H7 (cell line): ENCODE data around the gene TAF7L. TPM values are rescaled to one million over a fixed set of nuclear protein-coding genes. Genes with fewer than 3 reads are reported as not detected.
"Not testable (repeated sequence)": the region's sequence is repeated elsewhere in the genome, so short reads cannot be mapped to it uniquely, and the experiment has no call there.

Experiments used
- DNase-seq: peaks from one replicate; pipeline ENCODE4 v3.0.0; 2012
- H3K27me3 ChIP-seq: 2 replicates; pipeline ENCODE4 v1.6.0; 2011; ENCODE audit warnings: mild to moderate bottlenecking, low read length; ENCODE audit not compliant: control insufficient read depth, insufficient read depth
- H3K36me3 ChIP-seq: replicated peaks from 2 replicates; pipeline ENCODE4 v1.5.1; 2011; ENCODE audit warnings: low read length; ENCODE audit not compliant: control insufficient read depth, insufficient read depth
- H3K4me3 ChIP-seq: 2 replicates; pipeline ENCODE4 v1.5.1; 2011; ENCODE audit warnings: low read depth, mild to moderate bottlenecking, control low read depth, low read length, moderate library complexity; ENCODE audit not compliant: insufficient read depth
- total RNA-seq: library from RNA; depleted of rRNA; stranded (reverse); fragments of >200 nt; shearing (Covaris generic); gene quantifications from 2 replicates; pipeline ENCODE4 v1.2.3, GENCODE V29; 2014; rRNA removed

TAF7L gene, protein sequence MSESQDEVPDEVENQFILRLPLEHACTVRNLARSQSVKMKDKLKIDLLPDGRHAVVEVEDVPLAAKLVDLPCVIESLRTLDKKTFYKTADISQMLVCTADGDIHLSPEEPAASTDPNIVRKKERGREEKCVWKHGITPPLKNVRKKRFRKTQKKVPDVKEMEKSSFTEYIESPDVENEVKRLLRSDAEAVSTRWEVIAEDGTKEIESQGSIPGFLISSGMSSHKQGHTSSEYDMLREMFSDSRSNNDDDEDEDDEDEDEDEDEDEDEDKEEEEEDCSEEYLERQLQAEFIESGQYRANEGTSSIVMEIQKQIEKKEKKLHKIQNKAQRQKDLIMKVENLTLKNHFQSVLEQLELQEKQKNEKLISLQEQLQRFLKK
- total RNA-seq: 0.11 TPM in 1 of 2 replicates, not detected in the other

- Histone ChIP-seq H3K27me3 (no peaks in the 10 kb centered on the region), H3K36me3 (no peaks in the 10 kb centered on the region), H3K4me3 (no peak within 1 kb of the TSS)
- DNase-seq: peak; percentile 29
Measured at GRCh38 chrX:101290957-101291603, at the start of gene TAF7L. Gene TAF7L, minus strand, starts transcription at chrX:101291334. Its CDS starts 3,791 bp downstream, at chrX:101287543.

- H3K27me3 ChIP-seq: no peaks in the 10 kb centered on the region
- no peak for DNase-seq
Measured at GRCh38 chrX:101337776-101338271, 46.7 kb upstream of the TAF7L start.

DNA sequence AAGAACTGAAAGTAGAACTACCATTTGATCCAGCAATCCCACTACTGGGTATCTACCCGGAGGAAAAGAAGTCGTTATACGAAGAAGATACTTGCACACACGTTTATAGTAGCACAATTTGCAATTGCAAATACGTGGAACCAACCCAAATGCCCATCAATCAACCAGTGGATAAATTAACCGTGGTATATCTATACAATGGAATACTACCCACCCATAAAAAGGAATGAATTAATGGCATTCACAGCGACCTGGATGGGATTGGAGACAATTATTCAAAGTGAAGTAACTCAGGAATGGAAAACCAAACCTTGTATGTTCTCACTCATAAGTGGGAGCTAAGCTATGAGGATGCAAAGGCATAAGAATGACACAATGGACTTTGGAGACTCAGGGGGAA is 43.2 kb upstream of the TAF7L start:
- not testable (repeated sequence) for H3K4me3 ChIP-seq, DNase-seq, H3K27me3 ChIP-seq, H3K36me3 ChIP-seq

More at GRCh38 chrX:101337776-101338271, 46.7 kb upstream of the TAF7L start:
- H3K4me3 ChIP-seq: no peak overlapping the region
- H3K36me3 ChIP-seq: no peaks in the 10 kb centered on the region

DNA sequence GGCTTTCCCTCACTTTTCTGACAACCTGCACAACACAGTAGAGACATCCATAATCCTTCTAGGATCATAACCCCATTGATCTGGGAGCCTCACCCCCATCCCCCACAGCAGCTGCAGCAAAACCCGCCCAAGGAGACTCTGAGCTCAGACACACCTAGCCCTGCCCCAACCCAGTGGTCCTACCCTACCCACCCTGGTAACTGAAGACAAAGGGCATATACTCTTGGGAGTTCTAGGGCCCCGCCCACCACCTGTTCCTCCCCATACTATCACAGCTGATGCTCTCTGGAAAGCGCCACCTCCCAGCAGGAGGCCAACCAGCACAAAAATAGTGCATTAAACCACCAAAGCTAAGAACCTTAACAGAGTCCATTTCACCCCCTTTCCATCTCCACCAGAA is 35.5 kb upstream of the TAF7L start:
- not testable (repeated sequence) for H3K27me3 ChIP-seq, H3K4me3 ChIP-seq, DNase-seq, H3K36me3 ChIP-seq

GRCh38 chrX:101303790-101304189 is 12.7 kb upstream of the TAF7L start:
- no peak for DNase-seq

DNA sequence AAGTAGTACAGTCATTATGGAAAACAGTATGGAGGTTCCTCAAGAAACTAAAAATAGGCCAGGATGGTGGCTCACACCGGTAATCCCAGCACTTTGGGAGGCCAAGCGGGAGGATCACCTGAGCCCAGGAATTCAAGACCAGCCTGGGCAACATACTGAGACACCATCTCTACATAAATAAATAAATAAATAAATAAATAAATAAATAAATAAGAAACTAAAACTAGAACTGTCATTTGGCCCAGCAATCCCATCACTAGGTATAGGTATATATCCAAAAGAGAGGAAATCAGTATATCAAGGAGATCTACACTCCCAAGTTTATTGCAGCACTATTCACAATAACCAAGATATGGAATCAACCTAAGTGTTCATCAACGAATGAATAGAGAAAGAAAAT is 4.5 kb upstream of the TAF7L start:
- H3K27me3 ChIP-seq, H3K36me3 ChIP-seq, DNase-seq, H3K4me3 ChIP-seq: not testable (repeated sequence)

More at GRCh38 chrX:101303790-101304189, 12.7 kb upstream of the TAF7L start:
- Histone ChIP-seq H3K36me3 (no peaks in the 10 kb centered on the region), H3K27me3 (no peaks in the 10 kb centered on the region), H3K4me3 (no peak overlapping the region)

DNA sequence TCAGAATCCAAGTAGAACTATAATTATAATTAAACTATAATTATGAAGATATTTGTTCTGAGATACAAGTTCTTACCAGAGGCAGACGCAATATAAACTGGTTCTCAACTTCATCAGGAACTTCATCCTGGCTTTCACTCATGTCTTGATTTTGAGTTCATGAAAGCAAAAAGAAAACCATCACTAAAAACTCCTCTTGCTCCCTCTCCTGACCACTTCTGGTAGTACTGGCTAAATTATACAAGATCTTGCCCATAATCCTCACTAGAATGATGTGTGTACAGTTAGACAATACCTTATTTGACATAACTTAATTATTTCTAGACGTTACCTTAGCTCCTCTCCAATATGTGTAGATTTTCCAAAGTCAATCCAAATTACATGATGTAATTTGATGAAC is 3.7 kb downstream of the TAF7L start:
- H3K36me3 ChIP-seq: no peaks in the 10 kb centered on the region
- no peaks in the 10 kb centered on the region for H3K27me3 ChIP-seq
- no peak overlapping the region for H3K4me3 ChIP-seq
- DNase-seq: peak; percentile 34

DNA sequence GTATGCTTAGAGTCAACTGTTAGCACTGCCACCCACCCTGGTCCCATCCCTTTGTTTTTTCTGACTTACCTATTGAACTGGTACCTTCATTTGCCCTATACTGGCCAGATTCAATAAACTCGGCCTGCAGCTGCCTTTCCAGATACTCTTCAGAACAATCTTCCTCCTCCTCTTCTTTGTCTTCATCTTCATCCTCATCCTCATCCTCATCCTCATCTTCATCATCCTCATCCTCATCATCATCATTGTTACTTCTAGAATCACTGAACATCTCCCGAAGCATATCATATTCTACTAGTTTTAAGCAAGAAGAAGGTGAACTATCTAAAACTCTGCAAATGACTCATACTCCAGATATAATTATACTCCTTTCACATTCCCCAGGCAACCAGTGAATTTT is 14.9 kb downstream of the TAF7L start:
- Histone ChIP-seq H3K27me3 (no peaks in the 10 kb centered on the region), H3K4me3 (no peak overlapping the region), H3K36me3 (no peaks in the 10 kb centered on the region)
- no peak for DNase-seq

DNA sequence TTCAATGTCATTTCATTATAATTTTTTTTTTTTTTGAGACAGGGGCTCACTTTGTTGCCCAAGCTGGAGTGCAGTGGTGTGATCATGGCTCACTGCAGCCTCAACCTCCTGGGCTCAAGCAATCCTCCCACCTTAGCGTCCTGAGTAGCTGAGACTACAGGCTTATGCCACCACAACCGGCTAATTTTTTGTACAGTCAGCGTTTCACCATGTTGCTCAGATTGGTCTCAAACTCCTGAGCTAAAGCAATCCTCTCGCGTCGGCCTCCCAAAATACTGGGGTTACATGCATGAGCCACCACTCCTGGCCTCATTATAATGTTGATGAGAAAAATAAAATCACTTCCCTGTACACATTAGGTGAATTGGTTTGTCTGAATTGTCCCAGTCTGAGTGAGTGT is 16.9 kb downstream of the TAF7L start:
- H3K4me3 ChIP-seq: no peak overlapping the region
- no peaks in the 10 kb centered on the region for H3K36me3 ChIP-seq
- no peaks in the 10 kb centered on the region for H3K27me3 ChIP-seq
- no peak for DNase-seq

- Histone ChIP-seq H3K36me3 (no peaks in the 10 kb centered on the region), H3K4me3 (no peak overlapping the region), H3K27me3 (no peaks in the 10 kb centered on the region)
- DNase-seq: no peak
Measured at GRCh38 chrX:101265869-101266428, 25.2 kb downstream of the TAF7L start.

DNA sequence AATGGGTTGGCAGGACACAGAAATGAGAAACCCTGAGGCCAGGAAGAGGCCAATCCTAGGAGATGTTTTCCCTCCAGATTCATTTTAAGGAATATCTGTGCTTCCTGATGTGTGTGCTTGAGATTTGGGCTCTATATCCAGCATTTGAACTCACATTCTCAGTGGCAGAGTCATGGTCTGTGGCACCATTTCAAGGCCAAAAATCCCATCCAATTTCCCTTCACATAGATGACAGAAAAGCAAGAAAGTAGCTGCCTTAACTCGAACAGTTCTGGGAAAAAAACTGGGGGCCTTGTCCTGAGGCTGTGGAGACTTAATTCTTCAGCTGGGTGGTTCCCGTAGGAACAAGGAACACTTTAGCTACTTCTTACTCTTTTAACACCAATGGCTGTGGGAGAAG is 27.4 kb downstream of the TAF7L start:
- Histone ChIP-seq H3K36me3 (no peaks in the 10 kb centered on the region), H3K27me3 (no peaks in the 10 kb centered on the region), H3K4me3 (no peak overlapping the region)
- DNase-seq: no peak

- H3K27me3 ChIP-seq: no peaks in the 10 kb centered on the region
- H3K4me3 ChIP-seq: no peak overlapping the region
- no peak for DNase-seq
- no peaks in the 10 kb centered on the region for H3K36me3 ChIP-seq
Measured at GRCh38 chrX:101262590-101262989, 28.5 kb downstream of the TAF7L start.

DNA sequence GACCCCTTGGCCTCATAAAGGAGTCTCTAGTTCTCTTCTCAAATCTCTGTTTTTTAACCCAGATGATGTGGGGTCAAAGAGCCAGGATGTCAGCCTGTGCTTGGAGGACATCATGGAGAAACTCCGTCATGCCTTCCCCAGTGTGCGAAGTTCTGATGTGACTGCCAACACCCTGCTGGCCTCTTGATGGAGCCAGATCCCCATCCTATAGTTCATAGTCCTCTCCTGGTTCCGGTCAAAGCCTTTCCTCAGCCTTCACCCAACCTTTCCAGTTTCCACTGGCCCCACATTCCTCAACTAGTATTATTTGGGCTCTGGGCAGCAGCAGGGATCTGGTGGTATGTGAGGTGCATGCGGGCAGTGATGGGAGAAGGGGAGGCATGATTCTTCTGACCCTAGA is 30.7 kb downstream of the TAF7L start:
- Histone ChIP-seq H3K36me3 (no peaks in the 10 kb centered on the region), H3K27me3 (no peaks in the 10 kb centered on the region), H3K4me3 (no peak overlapping the region)
- DNase-seq: peak; percentile 49

DNA sequence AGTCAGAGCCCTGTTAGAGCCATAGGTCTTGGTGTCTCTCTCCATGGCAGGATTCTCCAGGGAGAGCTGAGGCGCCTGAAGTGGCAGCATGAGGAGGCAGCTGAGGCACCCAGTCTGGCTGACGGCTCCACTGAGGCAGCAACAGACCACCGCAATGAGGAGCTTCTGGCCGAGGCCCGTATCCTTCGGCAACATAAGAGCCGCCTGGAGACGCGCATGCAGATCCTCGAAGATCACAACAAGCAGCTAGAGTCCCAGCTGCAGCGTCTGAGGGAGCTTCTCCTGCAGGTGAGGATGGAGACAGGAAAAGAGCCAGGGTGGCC is 32.9 kb downstream of the TAF7L start:
- Histone ChIP-seq H3K27me3 (no peaks in the 10 kb centered on the region), H3K36me3 (no peaks in the 10 kb centered on the region), H3K4me3 (no peak overlapping the region)
- DNase-seq: no peak
